Keratinocyte (primary cell): ENCODE data around the gene SFRP5. TPM values are rescaled to one million over a fixed set of nuclear protein-coding genes. Genes with fewer than 3 reads are reported as not detected.

Experiments used
- DNase-seq: peaks from one replicate; pipeline ENCODE4 v3.0.0-alpha.2; 2011; ENCODE audit warnings: low read depth, missing footprints, low spot score
- FAIRE-seq: peaks from 2 replicates; lab custom pipeline; 2011; peaks lifted over from hg19 to GRCh38; lab: Jason Lieb, UNC
- H2AFZ ChIP-seq: 2 replicates; pipeline ENCODE4 v1.6.0; 2012; ENCODE audit warnings: low read length, control low read depth, inconsistent platforms; ENCODE audit not compliant: control insufficient read depth
- H3K27ac ChIP-seq: 2 replicates; pipeline ENCODE4 v1.5.1; 2011; ENCODE audit warnings: low read length; ENCODE audit not compliant: control insufficient read depth, insufficient read depth
- H3K27me3 ChIP-seq: 3 replicates; pipeline ENCODE4 v1.6.0; 2011; ENCODE audit warnings: low read length; ENCODE audit not compliant: control insufficient read depth, insufficient read depth; ENCODE audit errors: extremely low read depth
- H3K36me3 ChIP-seq, 2 experiments: 2 replicates in 1 of 2; 3 replicates in 1 of 2; pipeline ENCODE4 v1.5.1; 2011; ENCODE audit warnings: low read length in 2 of 2, mild to moderate bottlenecking in 1 of 2; ENCODE audit not compliant: control insufficient read depth in 2 of 2, insufficient read depth in 2 of 2; ENCODE audit errors: extremely low read depth in 1 of 2
- H3K4me1 ChIP-seq: 3 replicates; pipeline ENCODE4 v1.5.1; 2011; ENCODE audit warnings: low read length; ENCODE audit not compliant: control insufficient read depth, insufficient read depth; ENCODE audit errors: extremely low read depth
- H3K4me2 ChIP-seq: 3 replicates; pipeline ENCODE4 v1.6.0; 2011; ENCODE audit warnings: low read depth, low read length; ENCODE audit not compliant: control insufficient read depth, insufficient read depth; ENCODE audit errors: extremely low read depth
- H3K4me3 ChIP-seq, 3 experiments: fragments of 200-600 bp in 1 of 3; sonication (generic) in 1 of 3; 2 replicates in 2 of 3; 3 replicates in 1 of 3; pipeline ENCODE4 v1.5.1; 2011 to 2016; ENCODE audit warnings: low read length in 3 of 3, mild to moderate bottlenecking in 3 of 3, control low read depth in 2 of 3, inconsistent platforms in 1 of 3, low read depth in 1 of 3, mixed read lengths in 1 of 3, mixed run types in 1 of 3, moderate library complexity in 1 of 3; ENCODE audit not compliant: control insufficient read depth in 2 of 3, insufficient read depth in 2 of 3; ENCODE audit errors: extremely low read depth in 1 of 3
- H3K79me2 ChIP-seq: 2 replicates; pipeline ENCODE4 v1.6.0; 2012; ENCODE audit warnings: low read length; ENCODE audit not compliant: control insufficient read depth, insufficient read depth
- H3K9ac ChIP-seq: 3 replicates; pipeline ENCODE4 v1.6.0; 2011; ENCODE audit warnings: low read length; ENCODE audit not compliant: control insufficient read depth, insufficient read depth; ENCODE audit errors: extremely low read depth
- H3K9me1 ChIP-seq: 3 replicates; pipeline ENCODE4 v1.6.0; 2011; ENCODE audit warnings: low read length; ENCODE audit not compliant: control insufficient read depth, insufficient read depth; ENCODE audit errors: extremely low read depth
- H3K9me3 ChIP-seq: 2 replicates; pipeline ENCODE4 v1.5.1; 2012; ENCODE audit warnings: low read depth, low read length; ENCODE audit not compliant: control insufficient read depth
- H4K20me1 ChIP-seq: 3 replicates; pipeline ENCODE4 v1.6.0; 2011; ENCODE audit warnings: low read length; ENCODE audit not compliant: control insufficient read depth, insufficient read depth; ENCODE audit errors: extremely low read depth
- EZH2 ChIP-seq: IDR thresholded peaks from one replicate; pipeline ENCODE4 v1.6.1; 2012; ENCODE audit warnings: inconsistent platforms, mild to moderate bottlenecking, low read length, moderate library complexity
- dilution Hi-C: fragments of 300-500 bp; cut with MboI; formaldehyde crosslinking; loops from one replicate; pipeline ENCODE4 v1.7.0; 2020; ENCODE audit warnings: low sequenced_read_pairs; ENCODE audit not compliant: extremely low pct_ligation_motif_present
- polyA plus RNA-seq, 5 experiments: library from polyadenylated mRNA; depleted of rRNA in 3 of 5; stranded (reverse) in 3 of 5; stranded (forward) in 1 of 5; unstranded in 1 of 5; fragments of >200 nt; gene quantifications; 1 replicate in 1 of 5; 2 replicates in 3 of 5; 3 replicates in 1 of 5; pipeline versions ENCODE4 v1.2.1 to v1.2.3, GENCODE V29; 2011 to 2012; ENCODE audit warnings: missing spikeins in 2 of 5, low read depth in 1 of 5, low replicate concordance in 1 of 5
- TF ChIP-seq, protein P1 (sequence below), 3 experiments: IDR thresholded peaks in 1 of 3; conservative IDR thresholded peaks in 1 of 3; optimal IDR thresholded peaks in 1 of 3; 2 replicates in 2 of 3; 3 replicates in 1 of 3; pipeline versions ENCODE3 to v1.5.1; 2011; ENCODE audit warnings: low read length in 3 of 3, mild to moderate bottlenecking in 3 of 3, moderate library complexity in 2 of 3, control low read depth in 1 of 3, inconsistent platforms in 1 of 3; ENCODE audit not compliant: insufficient read depth in 2 of 3; ENCODE audit errors: extremely low read depth in 1 of 3

Gene SFRP5
- polyA plus RNA-seq, 1 donor (not counting 4 experiments of a cell fraction or from before 2014, with no cell fraction given), result not detected

DNA sequence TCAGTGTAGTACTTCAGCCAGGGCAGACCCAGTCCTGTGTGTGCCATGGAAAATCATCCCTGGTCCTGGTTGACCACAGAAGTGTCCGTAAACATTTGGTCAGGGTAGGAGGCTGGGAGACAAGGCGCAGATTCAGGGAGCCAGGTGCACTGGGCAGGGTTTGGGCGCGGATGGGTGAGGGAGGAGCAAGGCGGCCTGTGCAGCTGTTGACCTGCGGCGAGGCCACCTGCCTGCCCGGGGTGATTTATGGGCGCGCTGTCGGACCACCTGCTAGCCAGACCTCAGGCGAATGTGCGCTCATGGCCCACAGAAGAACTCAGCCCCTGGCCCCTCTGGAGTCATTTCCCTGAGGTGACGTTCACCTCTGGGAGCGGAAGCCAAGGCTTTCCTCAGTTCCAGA, 6.6 kb downstream of the SFRP5 start:
- H3K9me1 ChIP-seq, result no peaks in the 10 kb centered on the region
- dilution Hi-C loops, result loop anchor here (25.0 kb wide), 1 partner anchor 97 kb away; no protein-coding TSS in a partner anchor
- no peak overlapping the region for H3K4me3 ChIP-seq
- H3K9ac ChIP-seq, result no peak overlapping the region
- H3K27me3 ChIP-seq, result peaks cover 6% of the 10 kb centered on the region
- peaks cover 9 to 10% of the 10 kb centered on the region in 2 experiments for H3K36me3 ChIP-seq
- no peak overlapping the region for H2AFZ ChIP-seq
- no peak for DNase-seq
- H3K27ac ChIP-seq, result no peak overlapping the region
- H3K9me3 ChIP-seq, result no peaks in the 10 kb centered on the region
- no peaks in the 10 kb centered on the region for H3K4me1 ChIP-seq
- H3K79me2 ChIP-seq, result no peaks in the 10 kb centered on the region
- no peak for FAIRE-seq
- no peak overlapping the region for H3K4me2 ChIP-seq
- H4K20me1 ChIP-seq, result no peaks in the 10 kb centered on the region
- TF ChIP-seq EZH2, result no peak
- TF ChIP-seq, protein P1, sequence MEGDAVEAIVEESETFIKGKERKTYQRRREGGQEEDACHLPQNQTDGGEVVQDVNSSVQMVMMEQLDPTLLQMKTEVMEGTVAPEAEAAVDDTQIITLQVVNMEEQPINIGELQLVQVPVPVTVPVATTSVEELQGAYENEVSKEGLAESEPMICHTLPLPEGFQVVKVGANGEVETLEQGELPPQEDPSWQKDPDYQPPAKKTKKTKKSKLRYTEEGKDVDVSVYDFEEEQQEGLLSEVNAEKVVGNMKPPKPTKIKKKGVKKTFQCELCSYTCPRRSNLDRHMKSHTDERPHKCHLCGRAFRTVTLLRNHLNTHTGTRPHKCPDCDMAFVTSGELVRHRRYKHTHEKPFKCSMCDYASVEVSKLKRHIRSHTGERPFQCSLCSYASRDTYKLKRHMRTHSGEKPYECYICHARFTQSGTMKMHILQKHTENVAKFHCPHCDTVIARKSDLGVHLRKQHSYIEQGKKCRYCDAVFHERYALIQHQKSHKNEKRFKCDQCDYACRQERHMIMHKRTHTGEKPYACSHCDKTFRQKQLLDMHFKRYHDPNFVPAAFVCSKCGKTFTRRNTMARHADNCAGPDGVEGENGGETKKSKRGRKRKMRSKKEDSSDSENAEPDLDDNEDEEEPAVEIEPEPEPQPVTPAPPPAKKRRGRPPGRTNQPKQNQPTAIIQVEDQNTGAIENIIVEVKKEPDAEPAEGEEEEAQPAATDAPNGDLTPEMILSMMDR (optimal IDR thresholded peaks at IDR 0.05 in 1 of 3, IDR thresholded peaks at IDR 0.05 in 1 of 3, conservative IDR thresholded peaks at IDR 0.05 in 1 of 3; ENCODE audit: extremely low read depth in 1 of 3, insufficient read depth in 2 of 3, low read length in 3 of 3), result no peak

DNA sequence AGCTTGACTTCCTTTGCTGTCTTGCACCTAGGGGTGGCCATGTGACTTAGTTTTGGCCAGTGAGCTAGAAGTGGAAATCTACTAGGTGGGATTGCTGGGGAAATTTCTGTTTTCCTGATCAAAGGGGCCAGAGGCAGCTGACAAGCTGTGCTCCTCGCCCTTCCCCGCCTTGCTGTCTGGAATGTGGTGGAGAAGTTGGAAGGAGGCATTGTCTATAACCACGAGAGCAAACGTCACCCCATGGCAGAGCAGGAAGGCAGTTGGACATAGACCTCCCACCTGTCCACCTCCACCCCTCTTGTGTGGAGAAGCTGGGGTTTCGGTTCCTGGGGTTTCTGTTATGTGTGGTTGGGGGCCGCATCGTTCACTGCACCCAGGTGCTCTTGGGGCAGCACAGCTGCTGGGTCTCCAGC, 7.3 kb downstream of the SFRP5 start:
- H3K4me1 ChIP-seq, result peaks cover 1% of the 10 kb centered on the region
- no peak overlapping the region for H3K9ac ChIP-seq
- no peak overlapping the region for H3K4me2 ChIP-seq
- no peaks in the 10 kb centered on the region for H3K79me2 ChIP-seq
- no peak overlapping the region for H3K27ac ChIP-seq
- H3K36me3 ChIP-seq, result peaks cover 9 to 13% of the 10 kb centered on the region in 2 experiments
- TF ChIP-seq, protein P1 (optimal IDR thresholded peaks at IDR 0.05 in 1 of 3, IDR thresholded peaks at IDR 0.05 in 1 of 3, conservative IDR thresholded peaks at IDR 0.05 in 1 of 3; ENCODE audit: extremely low read depth in 1 of 3, insufficient read depth in 2 of 3, low read length in 3 of 3), result no peak
- no peak for TF ChIP-seq EZH2
- no peaks in the 10 kb centered on the region for H3K9me1 ChIP-seq
- no peaks in the 10 kb centered on the region for H3K9me3 ChIP-seq
- dilution Hi-C loops, result loop anchor here (25.0 kb wide), 1 partner anchor 98 kb away; no protein-coding TSS in a partner anchor
- H4K20me1 ChIP-seq, result peaks cover 4% of the 10 kb centered on the region
- H2AFZ ChIP-seq, result no peak overlapping the region
- no peak overlapping the region for H3K4me3 ChIP-seq
- no peak for DNase-seq
- peaks cover 4% of the 10 kb centered on the region for H3K27me3 ChIP-seq
- FAIRE-seq, result no peak
